K562 (cell line): ENCODE results near the gene SOHLH1. TPM values are rescaled to one million over a fixed set of nuclear protein-coding genes. Genes with fewer than 3 reads are reported as not detected.

Experiments used
- ATAC-seq: fragments of 200-7000 bp; cut with Tn5 transposase; 3 replicates; pipeline ENCODE4 v1.9.1; 2020; ENCODE audit warnings: moderate library complexity
- BruUV-seq: library from RNA; stranded (reverse); fragments of 400-500 nt; replicated peaks from 2 replicates; lab custom pipeline; 2021; lab: Mats Ljungman, UMichigan
- CTCF ChIA-PET: fragments of 300-600 bp; formaldehyde crosslinking; extraction: SDS; loops from one replicate; lab custom pipeline; 2021; ENCODE audit warnings: low intra/inter-chr PET ratio; lab: Yijun Ruan, JAX
- POLR2A ChIA-PET: fragments of 300-600, 350-650 bp; sonication (Branson Sonifier 250); formaldehyde crosslinking; extraction: SDS; loops from one replicate; lab custom pipeline; 2021; ENCODE audit warnings: antibody characterized with exemption, inconsistent platforms; lab: Yijun Ruan, JAX
- DNase-seq, 4 experiments: peaks; one replicate each; pipeline versions ENCODE4 v3.0.0 to v3.0.0-alpha.2; 2011 to 2018; ENCODE audit warnings: low spot score in 3 of 4, mixed read lengths in 3 of 4; ENCODE audit errors: extremely low read depth in 1 of 4
- FAIRE-seq: peaks from 2 replicates; lab custom pipeline; 2011; peaks lifted over from hg19 to GRCh38; lab: Jason Lieb, UNC
- H2AFZ ChIP-seq: 2 replicates; pipeline ENCODE4 v1.6.0; 2011; ENCODE audit warnings: low read depth, low read length, control low read depth, inconsistent platforms
- H3K27ac ChIP-seq: fragments of 200-600 bp; 3 replicates; pipeline ENCODE4 v1.8.0; 2011; ENCODE audit warnings: low read depth, mild to moderate bottlenecking, control low read depth, inconsistent platforms, low read length, moderate library complexity, mixed read lengths; ENCODE audit errors: extremely low read depth
- H3K27me3 ChIP-seq, 2 experiments: fragments of 300-600 bp in 1 of 2; 2 replicates in 1 of 2; 3 replicates in 1 of 2; pipeline versions ENCODE4 v1.6.0 to v1.8.0; 2011; ENCODE audit warnings: inconsistent platforms in 2 of 2, low read length in 2 of 2, mild to moderate bottlenecking in 1 of 2, mixed read lengths in 1 of 2, moderate library complexity in 1 of 2; ENCODE audit not compliant: control insufficient read depth in 2 of 2, insufficient read depth in 2 of 2
- H3K36me3 ChIP-seq: fragments of 300-600 bp; 3 replicates; pipeline ENCODE4 v1.8.0; 2011; ENCODE audit warnings: mild to moderate bottlenecking, low read length, inconsistent platforms; ENCODE audit not compliant: control insufficient read depth, insufficient read depth
- H3K4me1 ChIP-seq, 2 experiments: fragments of 200-600 bp in 1 of 2; replicated peaks in 1 of 2; 2 replicates in 1 of 2; 3 replicates in 1 of 2; pipeline versions ENCODE4 v1.5.1 to v1.8.0; 2011; ENCODE audit warnings: inconsistent platforms in 2 of 2, low read length in 2 of 2, mild to moderate bottlenecking in 1 of 2, mixed read lengths in 1 of 2, moderate library complexity in 1 of 2; ENCODE audit not compliant: control insufficient read depth in 2 of 2, insufficient read depth in 2 of 2
- H3K4me2 ChIP-seq: 2 replicates; pipeline ENCODE4 v1.6.1; 2011; ENCODE audit warnings: low read length, control low read depth, inconsistent platforms, mixed read lengths; ENCODE audit not compliant: insufficient read depth
- H3K4me3 ChIP-seq: fragments of 200-600 bp; sonication (generic), shearing (Covaris generic); 2 replicates; pipeline ENCODE4 v1.5.1; 2016; ENCODE audit warnings: control low read depth, inconsistent platforms
- H3K79me2 ChIP-seq: fragments of 200-600 bp; 3 replicates; pipeline ENCODE4 v1.8.0; 2011; ENCODE audit warnings: low read length, inconsistent platforms; ENCODE audit not compliant: control insufficient read depth, insufficient read depth
- H3K9ac ChIP-seq, 2 experiments: 2 replicates each; pipeline versions ENCODE4 v1.6.0 to v1.6.1; 2011; ENCODE audit warnings: low read depth in 2 of 2, low read length in 2 of 2, control low read depth in 1 of 2, inconsistent platforms in 1 of 2, mild to moderate bottlenecking in 1 of 2, mixed read lengths in 1 of 2; ENCODE audit not compliant: insufficient read depth in 1 of 2
- H3K9me1 ChIP-seq: one replicate; pipeline ENCODE4 v1.6.0; 2011; ENCODE audit warnings: inconsistent platforms, mild to moderate bottlenecking, low read length, moderate library complexity; ENCODE audit not compliant: control insufficient read depth, insufficient read depth
- H3K9me3 ChIP-seq: replicated peaks from 2 replicates; pipeline ENCODE4 v1.5.1; 2011; ENCODE audit warnings: low read depth, low read length, inconsistent platforms; ENCODE audit not compliant: control insufficient read depth, insufficient read depth
- H4K20me1 ChIP-seq: replicated peaks from 2 replicates; pipeline ENCODE4 v1.6.1; 2011; ENCODE audit warnings: low read length, inconsistent platforms, mixed read lengths; ENCODE audit not compliant: control insufficient read depth, insufficient read depth
- CREM ChIP-seq: IDR thresholded peaks from 2 replicates; pipeline ENCODE4 v1.6.1; 2014; ENCODE audit warnings: antibody characterized with exemption, low read depth
- FOXK2 ChIP-seq, 2 experiments: fragments of 450-650 bp; IDR thresholded peaks in 1 of 2; conservative IDR thresholded peaks in 1 of 2; 2 replicates each; pipeline ENCODE4 v1.6.1; 2016; ENCODE audit warnings: low read depth in 2 of 2, mild to moderate bottlenecking in 1 of 2
- UBTF ChIP-seq, 2 experiments: IDR thresholded peaks; 2 replicates each; pipeline ENCODE4 v1.6.1; 2012; ENCODE audit warnings: improper control_type of control experiment in 2 of 2, low read depth in 2 of 2, low read length in 2 of 2, borderline replicate concordance in 1 of 2
- ZBTB1 ChIP-seq: sonication (generic); formaldehyde crosslinking; IDR thresholded peaks from 2 replicates; pipeline ENCODE4 v1.8.1; 2023; ENCODE audit warnings: missing genetic modification reagents, low read depth, mild to moderate bottlenecking, borderline replicate concordance
- ZNF232 ChIP-seq: sonication (generic); formaldehyde crosslinking; IDR thresholded peaks from 2 replicates; pipeline ENCODE4 v1.8.0; 2022; ENCODE audit warnings: mild to moderate bottlenecking, missing genetic modification reagents
- ZNF24 ChIP-seq: fragments of 450-650 bp; IDR thresholded peaks from 2 replicates; pipeline ENCODE4 v1.6.1; 2016
- ZNF408 ChIP-seq: fragments of 250-450 bp; sonication (Bioruptor Pico); IDR thresholded peaks from 2 replicates; pipeline ENCODE4 v1.4.0; 2020; ENCODE audit warnings: low read depth, mild to moderate bottlenecking, moderate library complexity
- WGBS: fragments of 100-300 bp; shearing (Covaris generic); methylation state at CpG from one replicate; pipeline ENCODE4 v1.1.6; 2016; ENCODE audit warnings: low coverage, mixed read lengths; ENCODE audit not compliant: insufficient coverage; ENCODE audit errors: missing lambda C conversion rate; 5-methylcytosine and 5-hydroxymethylcytosine counted together
- in situ Hi-C: fragments of 300-500 bp; cut with MboI; formaldehyde crosslinking; loops from 4 replicates; pipeline ENCODE4 v1.15.0; 2018; ENCODE audit warnings: inconsistent platforms, mixed read lengths
- intact Hi-C: fragments of 100-400 bp; cut with micrococcal nuclease; formaldehyde crosslinking; loops from 2 replicates; pipeline ENCODE4 v1.14.2; 2022
- polyA plus RNA-seq, 8 experiments: library from polyadenylated mRNA; depleted of rRNA in 4 of 8; stranded (reverse) in 5 of 8; unstranded in 3 of 8; fragments of >200 nt; fragmentation: Nextera tagmentation in 2 of 8; fragmentation: Illumina TruSeq in 1 of 8; extraction: Ambion mirVana in 2 of 8; extraction: Trizol in 1 of 8; gene quantifications; 2 replicates each; pipeline versions ENCODE4 v1.2.1 to v1.2.3, GENCODE V29; 2011 to 2014; ENCODE audit warnings: inconsistent platforms in 1 of 8, missing spikeins in 1 of 8
- total RNA-seq, 7 experiments: library from RNA; depleted of rRNA in 6 of 7; stranded (reverse); fragments of >200 nt in 6 of 7; fragmentation: Illumina TruSeq in 2 of 7; extraction: Trizol in 2 of 7; gene quantifications; 2 replicates each; pipeline versions ENCODE4 v1.2.1 to v1.2.3, GENCODE V29; 2011 to 2021; ENCODE audit warnings: low replicate concordance in 1 of 7

The SOHLH1 gene
- total and polyA plus RNA-seq, 9 of the 15 experiments (the other 6 are each of a cell fraction or from before 2014, with no cell fraction given): 0.17 to 0.41 (median 0.29) TPM; not detected in 6

- peaks cover 0 to 11% of the 10 kb centered on the region in 2 experiments; a peak in 2 of 5 replicates for H3K4me1 ChIP-seq
- FAIRE-seq (no peak), ATAC-seq (no peak), DNase-seq (no peak)
- H3K9me1 ChIP-seq: no peaks in the 10 kb centered on the region
- no peaks in the 10 kb centered on the region for H3K36me3 ChIP-seq
- 0 out of 2 replicates have a peak, but pooled peaks cover 8% of the 10 kb centered on the region for H4K20me1 ChIP-seq
- in situ Hi-C loops: no loop called here
- H3K27me3 ChIP-seq: peaks cover 17 to 58% of the 10 kb centered on the region in 2 experiments; a peak in 4 of 5 replicates
- CTCF ChIA-PET: no interaction called here
- POLR2A ChIA-PET: no interaction called here
- H3K9me3 ChIP-seq: 0 out of 2 replicates have a peak, but pooled peaks cover 3% of the 10 kb centered on the region
- no peaks in the 10 kb centered on the region for H3K79me2 ChIP-seq
- intact Hi-C loops: loop anchor here (5.0 kb wide), 1 partner anchor 125 kb away; no protein-coding TSS in a partner anchor
- no peak overlapping the region for H3K4me3 ChIP-seq
- no peak overlapping the region for H3K27ac ChIP-seq
- no peak overlapping the region for H3K9ac ChIP-seq
- no peak overlapping the region for H3K4me2 ChIP-seq
- TF ChIP-seq UBTF (IDR thresholded peaks at IDR 0.05; ENCODE audit: borderline replicate concordance in 1 of 2, low read depth in 2 of 2, low read length in 2 of 2) (no peak), ZNF232 (CRISPR knock-in tag) (no peak), ZNF408 (CRISPR knock-in tag) (no peak), ZNF24 (no peak), FOXK2 (conservative IDR thresholded peaks at IDR 0.05 in 1 of 2, IDR thresholded peaks at IDR 0.05 in 1 of 2; ENCODE audit: low read depth in 2 of 2) (no peak), CREM (no peak), ZBTB1 (CRISPR knock-in tag) (no peak)
- TF ChIP-seq, all 486 proteins: peak for 0
- H2AFZ ChIP-seq: no peak overlapping the region
- BruUV-seq: no TSS peak
- WGBS: 2% methylated on average over 8 of the region's 11 CpGs
Measured at GRCh38 chr9:135727257-135727875, 28.1 kb upstream of the SOHLH1 start.
